G401.6 (cell line): ENCODE measurements around the gene PCP2.
A peak's percentile ranks its signal among the peaks of the same experiment; 100 is the strongest.

Experiments used
- FAIRE-seq: peaks from 2 replicates; lab custom pipeline; 2012; peaks lifted over from hg19 to GRCh38; lab: Jason Lieb, UNC

The PCP2 gene

GRCh38 chr19:7618771-7619510 is 14.6 kb downstream of the PCP2 start:
- no peak for FAIRE-seq

- FAIRE-seq: no peak
These were observed 15.2 kb downstream of the PCP2 start for GRCh38 chr19:7618348-7618747.

- no peak for FAIRE-seq
These were observed 15.8 kb downstream of the PCP2 start for GRCh38 chr19:7617735-7618134.

- FAIRE-seq: no peak
These were observed 16.3 kb downstream of the PCP2 start for GRCh38 chr19:7617172-7617571.

- no peak for FAIRE-seq
These were observed 18.4 kb downstream of the PCP2 start for GRCh38 chr19:7614859-7615741.

- no peak for FAIRE-seq
These were observed 20.9 kb downstream of the PCP2 start for GRCh38 chr19:7612282-7613274.

- no peak for FAIRE-seq
These were observed 21.8 kb downstream of the PCP2 start for GRCh38 chr19:7611541-7612279.

- no peak for FAIRE-seq
These were observed 22.9 kb downstream of the PCP2 start for GRCh38 chr19:7610491-7611240.

- no peak for FAIRE-seq
These were observed 25.5 kb downstream of the PCP2 start for GRCh38 chr19:7607874-7608560.

GRCh38 chr19:7607212-7607873 is 26.2 kb downstream of the PCP2 start:
- FAIRE-seq: no peak

GRCh38 chr19:7606289-7606688 is 27.2 kb downstream of the PCP2 start:
- FAIRE-seq: no peak

- FAIRE-seq: peak; percentile 47
These were observed 27.9 kb downstream of the PCP2 start for GRCh38 chr19:7605490-7606222.

- no peak for FAIRE-seq
These were observed 29.6 kb downstream of the PCP2 start for GRCh38 chr19:7603919-7604318.

- no peak for FAIRE-seq
These were observed 30.5 kb downstream of the PCP2 start for GRCh38 chr19:7602935-7603497.

GRCh38 chr19:7602240-7602934 is 31.1 kb downstream of the PCP2 start:
- no peak for FAIRE-seq

GRCh38 chr19:7600721-7601120 is 32.8 kb downstream of the PCP2 start:
- FAIRE-seq: no peak

- FAIRE-seq: no peak
These were observed 35.3 kb downstream of the PCP2 start for GRCh38 chr19:7598180-7598579.

- FAIRE-seq: no peak
These were observed 35.8 kb downstream of the PCP2 start for GRCh38 chr19:7597689-7598088.
